Esophagus (tissue), 2 donors: ENCODE measurements around the gene LHX4. TPM values are rescaled to one million over a fixed set of nuclear protein-coding genes. Genes with fewer than 3 reads are reported as not detected.

Experiments
- H3K27ac ChIP-seq, 2 donors: one replicate each; pipeline ENCODE4 v1.5.1; 2013; ENCODE audit warnings: low read depth in 2 of 2, mild to moderate bottlenecking in 2 of 2, inconsistent platforms in 1 of 2, low read length in 1 of 2, moderate library complexity in 1 of 2
- H3K27me3 ChIP-seq, 2 donors: one replicate each; pipeline ENCODE4 v1.6.1; 2013; ENCODE audit warnings: low read length in 2 of 2, control low read depth in 1 of 2, mild to moderate bottlenecking in 1 of 2; ENCODE audit not compliant: insufficient read depth in 2 of 2, control insufficient read depth in 1 of 2
- H3K36me3 ChIP-seq, 2 donors: one replicate each; pipeline ENCODE4 v1.6.1; 2013; ENCODE audit warnings: low read length in 1 of 2; ENCODE audit not compliant: control insufficient read depth in 2 of 2, insufficient read depth in 2 of 2
- H3K4me1 ChIP-seq, 2 donors: one replicate each; pipeline ENCODE4 v1.6.1; 2013; ENCODE audit warnings: low read length in 1 of 2; ENCODE audit not compliant: control insufficient read depth in 2 of 2, insufficient read depth in 2 of 2
- H3K4me3 ChIP-seq, 2 donors: one replicate each; pipeline ENCODE4 v1.5.1; 2013; ENCODE audit warnings: low read length in 2 of 2, mild to moderate bottlenecking in 2 of 2, low read depth in 1 of 2, moderate library complexity in 1 of 2
- H3K9me3 ChIP-seq, 2 donors: one replicate each; pipeline ENCODE4 v1.6.1; 2013; ENCODE audit warnings: mild to moderate bottlenecking in 2 of 2, low read depth in 1 of 2, low read length in 1 of 2, moderate library complexity in 1 of 2; ENCODE audit not compliant: control insufficient read depth in 2 of 2, insufficient read depth in 1 of 2
- WGBS, 2 donors: extraction: QIAGEN DNeasy Blood & Tissue Kit; methylation state at CpG; one replicate each; pipeline ENCODE4 v1.1.7; 2013; 5-methylcytosine and 5-hydroxymethylcytosine counted together
- polyA plus RNA-seq, 2 donors: library from polyadenylated mRNA; stranded (reverse); fragments of 200-250 nt; gene quantifications; one replicate each; pipeline ENCODE4 v1.2.3, GENCODE V29; 2013
- donor health status: healthy with polysubstance abuse.
- donor health status: Bipolar disorder and iron deficiency.

LHX4 gene
- polyA plus RNA-seq, 2 donors: 0.13 to 0.28 TPM

DNA sequence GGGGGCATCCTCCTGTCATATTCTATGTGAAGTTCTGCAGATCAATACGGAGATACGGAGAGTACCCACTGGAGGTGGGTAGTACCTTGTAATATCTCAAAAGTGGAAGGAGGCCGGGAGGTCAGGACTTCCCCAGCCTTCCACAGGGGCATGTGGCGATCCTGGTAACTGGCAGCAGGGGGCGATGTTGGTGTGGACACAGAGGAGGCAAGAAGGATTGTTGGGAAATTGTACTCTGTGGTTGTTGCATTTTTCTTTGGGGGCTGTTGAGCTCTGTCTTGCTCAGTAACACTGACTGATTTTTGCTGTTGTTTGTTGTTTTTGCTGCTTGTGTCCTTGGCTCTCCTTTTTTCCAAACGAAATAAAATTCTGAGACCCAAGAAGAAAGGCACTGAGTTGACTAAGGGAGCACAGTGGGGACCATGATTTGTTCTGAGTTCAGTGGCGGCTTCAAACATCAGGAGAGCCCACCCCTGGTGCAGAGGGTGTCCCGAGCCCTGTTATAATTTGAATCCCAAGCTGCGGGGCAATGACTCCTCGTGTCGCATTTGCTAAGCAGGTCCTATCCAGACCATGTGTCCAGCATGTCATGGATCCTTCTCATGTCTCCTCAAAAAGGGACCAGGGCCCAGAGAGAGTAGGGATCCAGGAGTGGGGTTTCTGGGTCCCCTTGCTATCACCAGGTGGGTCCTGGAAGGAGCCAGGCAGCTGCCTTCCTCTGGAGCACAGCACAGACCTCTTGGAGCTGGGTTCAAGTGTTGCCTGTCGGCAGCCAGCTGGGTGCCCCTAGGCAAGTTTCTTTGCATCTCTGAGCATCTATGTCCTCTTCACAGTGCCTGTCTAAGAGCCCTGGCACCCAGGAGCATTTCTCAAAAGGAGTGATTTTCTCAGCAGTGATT, 22.8 kb downstream of the LHX4 start:
- Histone ChIP-seq H3K36me3 (no peaks in the 10 kb centered on the region), H3K4me1 (no peaks in the 10 kb centered on the region), H3K9me3 (no peaks in the 10 kb centered on the region), H3K27ac (no peak overlapping the region), H3K4me3 (no peak overlapping the region), H3K27me3 (no peaks in the 10 kb centered on the region)
- 59 to 69% methylated on average over 12 of the region's 12 CpGs for WGBS, 2 donors

DNA sequence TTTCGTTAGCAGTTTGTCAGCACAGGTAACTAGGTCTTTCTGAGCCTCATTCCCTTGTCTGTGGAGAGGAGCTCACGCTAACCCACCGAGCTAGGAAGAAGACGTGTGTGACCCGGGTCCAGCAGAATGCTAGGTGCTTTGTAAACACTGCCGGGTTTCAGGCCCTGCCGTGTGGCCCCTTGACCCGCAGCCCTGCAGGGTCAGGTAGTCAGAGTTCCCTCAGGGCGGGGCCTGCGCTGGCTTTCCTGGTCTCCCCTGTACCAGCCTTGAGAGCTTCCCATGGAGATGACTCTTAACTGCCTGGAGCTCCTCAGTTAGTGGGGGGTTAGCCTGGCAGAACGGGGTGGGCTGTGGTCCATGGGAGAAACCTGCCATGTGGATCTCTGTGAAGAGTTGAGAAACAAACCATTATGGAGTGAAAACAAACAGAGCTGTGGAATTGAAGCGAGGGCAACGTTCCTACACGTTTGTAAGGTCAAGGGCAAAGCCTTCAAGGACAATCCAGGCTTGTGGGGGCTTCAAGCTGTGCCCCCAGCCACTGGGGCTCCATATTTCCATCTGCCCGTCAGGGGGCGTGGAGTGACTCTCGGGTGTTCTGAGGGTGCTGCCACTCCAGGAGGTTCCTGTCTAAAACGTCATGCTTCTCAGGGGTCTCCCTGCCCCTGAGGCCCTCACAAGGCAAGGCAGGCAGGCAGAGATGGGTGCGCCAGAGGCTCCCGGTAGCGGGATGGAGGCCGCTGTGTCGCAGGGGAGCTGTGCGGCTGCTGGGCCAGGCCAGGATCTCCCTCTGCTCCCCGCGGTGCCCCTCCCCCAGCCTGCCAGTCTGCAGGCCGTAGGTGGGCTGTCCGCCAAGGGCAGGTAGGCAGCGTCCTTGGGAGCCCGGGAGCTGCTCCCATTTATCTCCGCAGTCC, 23.8 kb downstream of the LHX4 start:
- Histone ChIP-seq H3K4me1 (no peaks in the 10 kb centered on the region), H3K4me3 (no peak overlapping the region), H3K9me3 (no peaks in the 10 kb centered on the region), H3K27me3 (no peaks in the 10 kb centered on the region), H3K36me3 (no peaks in the 10 kb centered on the region), H3K27ac (no peak overlapping the region)
- WGBS, 2 donors: 65 to 68% methylated on average over 31 of the region's 31 CpGs

- Histone ChIP-seq H3K9me3 (no peaks in the 10 kb centered on the region), H3K27ac (no peak overlapping the region), H3K4me3 (no peak overlapping the region), H3K4me1 (no peaks in the 10 kb centered on the region), H3K36me3 (no peaks in the 10 kb centered on the region), H3K27me3 (no peaks in the 10 kb centered on the region)
- 88% methylated on average over 9 of the region's 9 CpGs for WGBS, 2 donors
These were observed 24.4 kb downstream of the LHX4 start for GRCh38 chr1:180254496-180254819.

DNA sequence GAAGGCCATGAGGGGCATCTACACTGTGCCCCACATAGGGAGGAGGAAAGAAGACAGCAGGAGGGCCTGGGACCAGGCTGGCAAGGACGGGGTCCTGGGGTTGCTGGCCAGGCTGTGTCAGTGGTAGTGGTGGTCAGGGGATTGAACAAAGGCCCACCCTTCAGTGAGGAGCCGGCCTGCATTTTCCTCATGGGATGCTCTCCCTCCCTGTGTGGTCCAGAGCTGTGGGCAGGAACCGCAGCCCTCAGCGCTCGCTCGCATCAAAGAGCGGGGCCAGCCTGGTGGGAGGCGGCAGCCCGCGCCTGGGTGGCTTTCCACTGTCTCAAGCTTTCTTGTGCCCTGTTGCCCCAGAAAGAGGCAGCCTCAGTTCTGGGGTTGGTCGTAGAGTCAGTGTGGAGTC, 24.8 kb downstream of the LHX4 start:
- no peak overlapping the region for H3K27ac ChIP-seq
- H3K9me3 ChIP-seq: no peaks in the 10 kb centered on the region
- no peaks in the 10 kb centered on the region for H3K27me3 ChIP-seq
- WGBS, 2 donors: 87 to 94% methylated on average over 10 to 11 of the region's 11 CpGs
- H3K4me1 ChIP-seq: no peaks in the 10 kb centered on the region
- no peaks in the 10 kb centered on the region for H3K36me3 ChIP-seq
- no peak overlapping the region for H3K4me3 ChIP-seq

- WGBS, 2 donors: 77% methylated on average over 18 of the region's 18 CpGs
- no peak overlapping the region for H3K27ac ChIP-seq
- no peaks in the 10 kb centered on the region for H3K27me3 ChIP-seq
- no peaks in the 10 kb centered on the region for H3K4me1 ChIP-seq
- H3K9me3 ChIP-seq: no peaks in the 10 kb centered on the region
- H3K4me3 ChIP-seq: no peak overlapping the region
- H3K36me3 ChIP-seq: no peaks in the 10 kb centered on the region
These were observed 25.7 kb downstream of the LHX4 start for GRCh38 chr1:180255536-180256340.

DNA sequence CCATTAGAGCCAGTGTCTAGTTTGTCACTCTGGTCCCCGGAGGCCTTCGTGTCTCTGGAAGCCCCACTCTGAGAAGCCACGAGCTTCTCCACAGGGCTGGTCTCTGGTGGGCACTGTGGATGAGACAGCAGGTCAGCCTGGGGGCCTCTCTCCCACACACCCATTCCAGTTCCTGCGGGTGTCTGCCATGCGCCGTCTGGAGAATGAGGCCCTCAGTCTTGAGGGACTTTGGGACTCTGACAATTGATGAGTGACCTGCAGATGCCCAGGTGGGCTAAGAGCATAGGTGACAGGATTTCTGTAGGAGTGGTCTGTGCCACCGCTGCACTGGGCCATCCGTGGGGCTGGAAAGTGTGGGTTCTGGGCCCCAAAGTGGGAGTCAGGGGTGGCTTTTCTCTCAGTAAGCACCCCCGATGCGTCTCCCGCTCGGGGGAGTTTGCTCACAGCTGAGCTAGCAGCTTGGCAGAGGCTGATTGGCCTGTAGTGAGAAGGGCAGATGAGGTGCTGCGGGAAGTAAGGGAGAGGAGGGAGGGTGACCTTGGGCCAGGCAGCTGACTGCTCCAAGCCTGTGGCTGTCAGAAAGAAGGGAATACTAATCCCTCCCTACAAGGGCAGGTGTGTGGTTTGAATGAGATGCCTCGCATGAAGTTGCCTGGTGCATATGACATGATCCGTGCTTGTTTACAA, 26.4 kb downstream of the LHX4 start:
- Histone ChIP-seq H3K36me3 (no peaks in the 10 kb centered on the region), H3K27me3 (no peaks in the 10 kb centered on the region), H3K4me3 (no peak overlapping the region), H3K27ac (no peak overlapping the region), H3K9me3 (no peaks in the 10 kb centered on the region), H3K4me1 (no peaks in the 10 kb centered on the region)
- 66 to 70% methylated on average over 15 of the region's 15 CpGs for WGBS, 2 donors

GRCh38 chr1:180257028-180257386, 26.9 kb downstream of the LHX4 start:
- Histone ChIP-seq H3K36me3 (no peaks in the 10 kb centered on the region), H3K4me1 (no peaks in the 10 kb centered on the region), H3K9me3 (no peaks in the 10 kb centered on the region), H3K27me3 (no peaks in the 10 kb centered on the region), H3K4me3 (no peak overlapping the region), H3K27ac (no peak overlapping the region)
- WGBS, 2 donors: 46 to 50% methylated on average over 5 of the region's 5 CpGs

DNA sequence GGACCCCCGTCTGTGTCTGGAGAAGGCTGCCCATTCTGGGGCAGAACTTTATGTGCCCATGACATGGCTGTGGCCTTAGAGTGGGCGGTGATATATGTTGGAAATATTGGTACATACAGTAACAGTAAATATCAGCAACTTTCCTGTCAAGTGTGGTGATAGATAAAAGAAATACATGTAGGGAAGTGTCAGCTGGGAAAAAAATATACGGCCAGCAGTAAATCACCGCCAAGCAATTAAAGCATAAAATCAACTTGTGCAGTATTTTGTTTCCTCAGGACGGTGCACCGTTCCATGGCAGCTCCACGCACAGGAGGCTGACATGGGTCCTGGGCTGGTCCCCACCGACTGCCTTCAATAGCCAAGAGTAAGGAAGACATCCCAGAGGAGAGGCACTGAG, 27.4 kb downstream of the LHX4 start:
- 75 to 76% methylated on average over 8 of the region's 8 CpGs for WGBS, 2 donors
- Histone ChIP-seq H3K4me3 (no peak overlapping the region), H3K27ac (no peak overlapping the region), H3K36me3 (no peaks in the 10 kb centered on the region), H3K9me3 (no peaks in the 10 kb centered on the region), H3K4me1 (no peaks in the 10 kb centered on the region), H3K27me3 (no peaks in the 10 kb centered on the region)

GRCh38 chr1:180258290-180258689, 28.2 kb downstream of the LHX4 start:
- Histone ChIP-seq H3K27ac (no peak overlapping the region), H3K27me3 (no peaks in the 10 kb centered on the region), H3K4me1 (no peaks in the 10 kb centered on the region), H3K4me3 (no peak overlapping the region), H3K9me3 (no peaks in the 10 kb centered on the region), H3K36me3 (no peaks in the 10 kb centered on the region)
- WGBS, 2 donors: 84 to 85% methylated on average over 12 of the region's 12 CpGs
